Right lobe of liver (tissue), 6 donors: ENCODE results near the gene BPIFB4. TPM values are rescaled to one million over a fixed set of nuclear protein-coding genes. Genes with fewer than 3 reads are reported as not detected.
"Not testable (repeated sequence)": the region's sequence is repeated elsewhere in the genome, so short reads cannot be mapped to it uniquely, and the experiment has no call there.

Source experiments
- ATAC-seq, 4 donors: fragments of 200-7000 bp; cut with Tn5 transposase; one replicate each; pipeline ENCODE4 v1.9.1; 2020; ENCODE audit warnings: mild to moderate bottlenecking in 4 of 4, moderate library complexity in 4 of 4
- DNase-seq, 3 donors: peaks; one replicate each; pipeline ENCODE4 v3.0.0-alpha.2; 2020
- H3K27ac ChIP-seq, 3 donors: fragments of 200-600 bp; one replicate each; pipeline ENCODE4 v1.8.0; 2022
- H3K27me3 ChIP-seq, 2 donors: fragments of 200-600 bp; one replicate each; pipeline ENCODE4 v1.8.0; 2022
- H3K36me3 ChIP-seq, 4 donors: fragments of 200-600 bp; sonication (generic) in 1 of 4; one replicate each; pipeline versions ENCODE4 v1.5.1 to v1.8.0; 2017 to 2022; ENCODE audit warnings: control low read depth in 1 of 4
- H3K4me1 ChIP-seq, 4 donors: fragments of 200-600 bp; sonication (generic) in 1 of 4; one replicate each; pipeline versions ENCODE4 v1.5.1 to v1.8.0; 2017 to 2022; ENCODE audit warnings: control low read depth in 1 of 4
- H3K4me3 ChIP-seq, 3 donors: fragments of 200-600 bp; one replicate each; pipeline ENCODE4 v1.8.0; 2022
- H3K9me3 ChIP-seq, 4 donors: fragments of 200-600 bp; sonication (generic) in 1 of 4; one replicate each; pipeline versions ENCODE4 v1.5.1 to v1.8.0; 2017 to 2022; ENCODE audit warnings: control low read depth in 1 of 4
- POLR2A ChIP-seq: fragments of 450-650 bp; IDR thresholded peaks from one replicate; pipeline ENCODE4 v1.6.1; 2017; ENCODE audit warnings: antibody characterized with exemption, mild to moderate bottlenecking
- WGBS: methylation state at CpG from one replicate; pipeline ENCODE4 v1.1.6; 2018; ENCODE audit warnings: low coverage, low lambda C conversion rate; ENCODE audit not compliant: insufficient coverage; ENCODE audit errors: missing lambda C conversion rate; 5-methylcytosine and 5-hydroxymethylcytosine counted together
- intact Hi-C, 2 donors: fragments of 100-400 bp; cut with DNase I; formaldehyde crosslinking; loops; one replicate each; pipeline versions ENCODE4 v1.11.2 to v1.14.1; 2022
- total RNA-seq, 6 experiments: library from RNA; depleted of rRNA in 2 of 6; stranded (reverse); fragments of >200 nt in 2 of 6; fragmentation: NEBNext Ultra II Directional in 3 of 6; extraction: Animal tissue kit (Norgen Biotek cat#: 25700) in 3 of 6; gene quantifications; one replicate each; pipeline versions ENCODE4 v1.1.0 to v1.2.4, GENCODE V29; 2016 to 2023
- TF ChIP-seq, protein P1 (sequence below), 4 donors: fragments of 200-600 bp in 3 of 4; fragments of 450-650 bp in 1 of 4; IDR thresholded peaks; one replicate each; pipeline versions ENCODE4 v1.5.1 to v1.8.0; 2016 to 2022; ENCODE audit warnings: antibody characterized with exemption in 4 of 4, mild to moderate bottlenecking in 2 of 4
- donor health status: DM: no; HTN: yes; CAD: no.
- donor health status: DM: no; HTN: no; CAD: no.
- donor health status: DM: no; HTN: no; CAD: no.
- donor health status: DM: no; HTN: yes; CAD: no.
- donor health status: DM: no; HTN: yes; CAD: no.

Gene BPIFB4
- total RNA-seq, 6 experiments from 2014 or later = not detected

DNA sequence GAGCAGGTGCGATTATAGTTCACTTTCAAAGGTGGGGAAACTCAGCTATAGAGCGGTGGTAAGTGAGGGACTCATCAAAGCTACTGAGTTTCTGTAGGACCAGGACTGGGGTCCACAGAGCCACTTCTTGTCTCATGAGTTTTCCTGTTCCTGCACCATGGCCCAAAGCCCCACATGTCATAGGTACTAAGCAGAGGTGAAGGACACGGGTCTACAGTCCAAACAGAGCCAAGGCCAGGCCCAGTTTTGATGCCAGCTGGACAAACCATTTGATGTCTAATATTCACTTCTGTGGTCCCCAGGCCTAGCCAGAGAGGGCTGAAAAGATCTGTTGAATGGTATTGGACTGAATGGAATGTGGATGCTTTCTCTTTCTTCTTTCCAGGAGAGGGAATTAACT is 37.0 kb upstream of the BPIFB4 start:
- H3K4me1 ChIP-seq = no peaks in the 10 kb centered on the region
- no peaks in the 10 kb centered on the region for H3K36me3 ChIP-seq
- no peak overlapping the region for H3K27ac ChIP-seq
- ATAC-seq (no peak), DNase-seq (peak in 1 of 3 donors; percentile 1)
- no peak for TF ChIP-seq POLR2A
- TF ChIP-seq, protein P1, sequence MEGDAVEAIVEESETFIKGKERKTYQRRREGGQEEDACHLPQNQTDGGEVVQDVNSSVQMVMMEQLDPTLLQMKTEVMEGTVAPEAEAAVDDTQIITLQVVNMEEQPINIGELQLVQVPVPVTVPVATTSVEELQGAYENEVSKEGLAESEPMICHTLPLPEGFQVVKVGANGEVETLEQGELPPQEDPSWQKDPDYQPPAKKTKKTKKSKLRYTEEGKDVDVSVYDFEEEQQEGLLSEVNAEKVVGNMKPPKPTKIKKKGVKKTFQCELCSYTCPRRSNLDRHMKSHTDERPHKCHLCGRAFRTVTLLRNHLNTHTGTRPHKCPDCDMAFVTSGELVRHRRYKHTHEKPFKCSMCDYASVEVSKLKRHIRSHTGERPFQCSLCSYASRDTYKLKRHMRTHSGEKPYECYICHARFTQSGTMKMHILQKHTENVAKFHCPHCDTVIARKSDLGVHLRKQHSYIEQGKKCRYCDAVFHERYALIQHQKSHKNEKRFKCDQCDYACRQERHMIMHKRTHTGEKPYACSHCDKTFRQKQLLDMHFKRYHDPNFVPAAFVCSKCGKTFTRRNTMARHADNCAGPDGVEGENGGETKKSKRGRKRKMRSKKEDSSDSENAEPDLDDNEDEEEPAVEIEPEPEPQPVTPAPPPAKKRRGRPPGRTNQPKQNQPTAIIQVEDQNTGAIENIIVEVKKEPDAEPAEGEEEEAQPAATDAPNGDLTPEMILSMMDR (IDR thresholded peaks at IDR 0.05) = no peak
- intact Hi-C loops = no loop called here
- WGBS = 73% methylated on average over 3 of the region's 3 CpGs
- no peaks in the 10 kb centered on the region for H3K27me3 ChIP-seq
- H3K4me3 ChIP-seq = no peak overlapping the region
- no peaks in the 10 kb centered on the region for H3K9me3 ChIP-seq

DNA sequence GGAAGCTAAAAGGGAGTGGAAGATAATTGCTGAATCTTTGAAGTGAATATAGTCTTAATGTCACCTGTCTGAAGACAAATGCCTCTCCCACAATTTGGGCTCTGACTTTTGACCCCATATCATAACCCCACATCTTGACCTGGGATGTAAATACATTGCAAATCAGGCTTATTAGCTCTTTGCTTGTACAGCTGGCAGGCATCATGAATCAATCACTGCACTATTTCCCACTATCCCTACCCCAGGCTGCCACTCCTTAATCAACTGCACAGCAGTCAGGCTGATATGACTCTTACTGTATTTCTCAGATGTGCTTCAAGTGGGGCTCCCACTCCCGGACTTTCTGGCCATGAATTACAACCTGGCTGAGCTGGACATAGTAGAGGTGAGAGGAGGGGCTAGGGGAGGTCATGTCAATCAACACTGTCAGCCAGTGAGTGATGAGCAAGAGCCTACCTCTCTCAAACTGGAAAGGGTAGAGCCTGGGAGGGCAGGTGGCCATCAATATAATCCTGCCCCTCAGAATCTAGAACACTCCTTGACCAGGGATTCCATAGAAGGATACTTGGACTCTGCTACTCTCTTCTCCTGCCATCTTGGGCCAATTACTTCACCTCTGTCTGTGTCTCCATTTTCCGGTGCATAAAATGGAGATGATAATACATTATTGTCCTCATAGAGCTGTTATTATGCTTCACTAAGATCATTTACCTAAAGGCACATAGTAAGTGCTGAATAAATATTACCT is 36.3 kb upstream of the BPIFB4 start:
- no peaks in the 10 kb centered on the region for H3K36me3 ChIP-seq
- DNase-seq (no peak), ATAC-seq (no peak)
- intact Hi-C loops = no loop called here
- no peaks in the 10 kb centered on the region for H3K27me3 ChIP-seq
- no peak overlapping the region for H3K4me3 ChIP-seq
- H3K4me1 ChIP-seq = no peaks in the 10 kb centered on the region
- no peak for TF ChIP-seq POLR2A
- TF ChIP-seq, protein P1 (IDR thresholded peaks at IDR 0.05) = no peak
- H3K9me3 ChIP-seq = no peaks in the 10 kb centered on the region
- H3K27ac ChIP-seq = no peak overlapping the region
- WGBS = 100% methylated on average over 1 of the region's 2 CpGs

DNA sequence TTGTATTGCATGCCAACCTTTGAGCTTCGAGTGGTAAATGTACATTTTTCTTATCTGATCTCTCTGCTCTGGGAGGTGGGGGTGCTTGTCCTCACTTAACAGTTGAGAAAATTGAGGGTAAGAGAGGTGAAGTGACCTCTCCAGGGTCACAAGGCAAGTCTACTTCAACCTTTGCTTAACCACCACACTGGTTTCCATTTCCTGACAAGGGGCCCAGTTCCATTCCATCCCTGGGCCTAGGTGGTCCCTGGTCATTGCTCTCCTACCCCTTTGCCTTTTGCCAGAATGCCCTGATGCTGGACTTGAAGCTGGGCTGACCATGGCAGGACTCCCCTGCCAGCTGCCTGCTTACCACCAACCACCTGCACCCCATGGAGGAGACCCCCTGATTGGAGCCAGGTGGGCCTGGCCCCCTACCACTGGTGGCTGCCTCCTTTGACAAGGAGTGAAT is 35.7 kb upstream of the BPIFB4 start:
- Histone ChIP-seq H3K27ac (no peak overlapping the region), H3K9me3 (no peaks in the 10 kb centered on the region), H3K36me3 (no peaks in the 10 kb centered on the region), H3K27me3 (no peaks in the 10 kb centered on the region), H3K4me1 (no peaks in the 10 kb centered on the region), H3K4me3 (no peak overlapping the region)
- WGBS = 11% methylated on average over 1 of the region's 1 CpG
- intact Hi-C loops = no loop called here
- TF ChIP-seq, protein P1 (IDR thresholded peaks at IDR 0.05) = no peak
- ATAC-seq = no peak
- DNase-seq = no peak

DNA sequence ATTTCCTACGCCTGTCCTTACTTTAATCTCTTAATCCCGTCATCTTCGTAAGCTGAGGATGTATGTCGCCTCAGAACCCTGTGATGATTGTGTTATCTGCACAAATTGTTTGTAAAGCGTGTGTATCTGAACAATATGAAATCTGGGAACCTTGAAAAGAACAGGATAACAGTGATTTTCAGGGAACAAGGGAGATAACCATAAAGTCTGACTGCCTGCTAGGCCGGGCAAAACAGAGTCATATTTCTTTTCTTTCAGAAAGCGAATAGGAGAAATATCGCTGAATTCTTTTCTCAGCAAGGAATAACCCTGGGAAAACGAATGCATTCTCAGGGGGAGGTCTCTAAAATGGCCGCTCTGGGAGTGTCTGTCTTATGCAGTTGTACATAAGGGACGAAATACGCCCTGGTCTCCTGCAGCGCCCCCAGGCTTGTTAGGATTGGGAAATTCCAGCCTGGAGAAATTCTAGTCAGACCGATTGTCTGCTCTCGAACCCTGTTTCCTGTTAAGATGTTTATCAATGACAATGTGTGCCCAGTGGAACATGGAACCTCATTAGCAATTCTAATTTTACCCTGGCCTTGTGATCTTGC is 34.2 kb upstream of the BPIFB4 start:
- H3K9me3 ChIP-seq, intact Hi-C loops, H3K4me3 ChIP-seq, DNase-seq, H3K4me1 ChIP-seq, H3K36me3 ChIP-seq, ATAC-seq, H3K27me3 ChIP-seq, H3K27ac ChIP-seq: not testable (repeated sequence)
- WGBS = 72% methylated on average over 13 of the region's 15 CpGs

DNA sequence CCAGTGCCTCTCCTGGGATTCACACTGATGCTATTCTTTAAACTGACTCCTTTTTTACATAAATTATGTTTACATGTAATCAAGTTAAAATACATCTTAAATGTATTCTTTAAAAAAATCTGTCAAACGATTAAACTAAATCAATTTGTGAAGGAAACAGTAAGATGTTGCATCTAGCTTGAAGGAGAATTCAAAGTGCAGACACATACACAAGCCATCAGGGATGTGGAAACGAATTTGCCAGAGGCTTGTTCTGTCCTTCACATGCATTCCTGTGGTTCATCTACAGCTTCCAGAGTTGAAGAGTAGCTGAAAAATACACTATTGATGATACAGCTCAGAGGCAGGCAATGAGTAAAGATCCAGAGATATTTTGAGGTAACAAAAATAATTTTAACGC is 33.0 kb upstream of the BPIFB4 start:
- no peak for DNase-seq
- Histone ChIP-seq H3K4me3 (no peak overlapping the region), H3K36me3 (no peaks in the 10 kb centered on the region), H3K4me1 (no peaks in the 10 kb centered on the region), H3K27me3 (no peaks in the 10 kb centered on the region), H3K9me3 (no peaks in the 10 kb centered on the region), H3K27ac (no peak overlapping the region)
- TF ChIP-seq POLR2A = no peak
- TF ChIP-seq, protein P1 (IDR thresholded peaks at IDR 0.05) = no peak
- intact Hi-C loops = no loop called here
- no peak for ATAC-seq
- WGBS = 56% methylated on average over 3 of the region's 3 CpGs
